B cell (primary cell): ENCODE results near the gene DCST2.

ENCODE experiments used
- EZH2 ChIP-seq: IDR thresholded peaks from 2 replicates; pipeline ENCODE4 v1.6.1; 2012; ENCODE audit warnings: borderline replicate concordance, low read depth, mild to moderate bottlenecking, moderate library complexity, low read length; ENCODE audit not compliant: insufficient read depth, poor library complexity, severe bottlenecking
- TF ChIP-seq, protein P1 (sequence below): fragments of 200-600 bp; IDR thresholded peaks from one replicate; pipeline ENCODE4 v1.8.0; 2022; ENCODE audit warnings: antibody characterized with exemption, mild to moderate bottlenecking

DNA sequence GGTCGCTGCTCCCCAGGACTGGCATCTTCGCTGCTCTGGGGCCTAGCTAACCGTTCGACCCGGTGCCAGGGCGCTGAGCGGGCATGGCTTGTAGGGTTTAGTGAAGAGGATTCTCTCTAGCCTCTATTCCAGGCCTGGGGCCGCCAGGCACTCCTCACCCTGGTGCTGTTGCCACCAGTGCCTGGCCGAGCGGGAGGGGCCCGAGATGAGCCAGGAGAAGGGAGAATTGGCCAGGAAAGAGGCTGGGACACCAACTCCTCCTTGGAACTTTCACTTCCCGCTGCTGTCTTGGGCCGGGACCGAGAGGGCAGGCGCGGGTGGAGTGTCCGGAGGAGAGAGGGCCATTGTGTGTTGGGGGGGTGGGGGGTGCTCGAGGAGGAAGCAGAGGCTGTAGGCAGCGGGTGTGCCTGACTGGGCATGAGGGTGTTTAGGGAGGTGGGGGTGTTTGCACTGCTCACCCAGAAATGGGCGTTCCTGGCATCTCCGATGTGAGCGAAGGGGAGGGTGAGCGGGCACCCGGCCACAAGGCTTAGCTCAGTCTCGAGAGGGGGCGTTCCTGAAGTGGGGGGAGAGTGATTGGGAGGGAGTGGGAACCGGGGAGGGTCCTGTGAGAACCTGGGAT lies 18.3 kb upstream of the DCST2 start:
- TF ChIP-seq, protein P1, sequence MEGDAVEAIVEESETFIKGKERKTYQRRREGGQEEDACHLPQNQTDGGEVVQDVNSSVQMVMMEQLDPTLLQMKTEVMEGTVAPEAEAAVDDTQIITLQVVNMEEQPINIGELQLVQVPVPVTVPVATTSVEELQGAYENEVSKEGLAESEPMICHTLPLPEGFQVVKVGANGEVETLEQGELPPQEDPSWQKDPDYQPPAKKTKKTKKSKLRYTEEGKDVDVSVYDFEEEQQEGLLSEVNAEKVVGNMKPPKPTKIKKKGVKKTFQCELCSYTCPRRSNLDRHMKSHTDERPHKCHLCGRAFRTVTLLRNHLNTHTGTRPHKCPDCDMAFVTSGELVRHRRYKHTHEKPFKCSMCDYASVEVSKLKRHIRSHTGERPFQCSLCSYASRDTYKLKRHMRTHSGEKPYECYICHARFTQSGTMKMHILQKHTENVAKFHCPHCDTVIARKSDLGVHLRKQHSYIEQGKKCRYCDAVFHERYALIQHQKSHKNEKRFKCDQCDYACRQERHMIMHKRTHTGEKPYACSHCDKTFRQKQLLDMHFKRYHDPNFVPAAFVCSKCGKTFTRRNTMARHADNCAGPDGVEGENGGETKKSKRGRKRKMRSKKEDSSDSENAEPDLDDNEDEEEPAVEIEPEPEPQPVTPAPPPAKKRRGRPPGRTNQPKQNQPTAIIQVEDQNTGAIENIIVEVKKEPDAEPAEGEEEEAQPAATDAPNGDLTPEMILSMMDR, result no peak
- no peak for TF ChIP-seq EZH2
